Colonic mucosa (tissue), 4 donors: ENCODE results near the gene HGF. TPM values are rescaled to one million over a fixed set of nuclear protein-coding genes. Genes with fewer than 3 reads are reported as not detected.

Experiments
- DNase-seq: peaks from one replicate; pipeline ENCODE4 v3.0.0-alpha.2; 2020
- H3K27ac ChIP-seq: fragments of 200-600 bp; one replicate; pipeline ENCODE4 v1.8.0; 2021
- H3K27me3 ChIP-seq: fragments of 200-600 bp; one replicate; pipeline ENCODE4 v1.8.0; 2021
- H3K36me3 ChIP-seq: fragments of 200-600 bp; one replicate; pipeline ENCODE4 v1.8.0; 2021
- H3K4me1 ChIP-seq: fragments of 200-600 bp; one replicate; pipeline ENCODE4 v1.8.0; 2021; ENCODE audit warnings: mild to moderate bottlenecking
- H3K4me3 ChIP-seq: fragments of 200-600 bp; one replicate; pipeline ENCODE4 v1.8.0; 2021
- H3K9ac ChIP-seq, 2 donors: one replicate each; pipeline ENCODE4 v1.7.0; 2013; ENCODE audit warnings: control low read depth in 2 of 2, low read depth in 2 of 2, low read length in 2 of 2
- H3K9me3 ChIP-seq: fragments of 200-600 bp; one replicate; pipeline ENCODE4 v1.8.0; 2021
- intact Hi-C: fragments of 100-400 bp; cut with DNase I; formaldehyde crosslinking; loops from one replicate; pipeline ENCODE4 v1.14.1; 2022
- total RNA-seq, 2 donors: library from RNA; stranded (reverse); fragmentation: NEBNext Ultra II Directional in 1 of 2; extraction: Animal tissue kit (Norgen Biotek cat#: 25700) in 1 of 2; gene quantifications; one replicate each; pipeline ENCODE4 v1.2.1, GENCODE V29; 2021
- TF ChIP-seq, protein P1 (sequence below): fragments of 200-600 bp; IDR thresholded peaks from one replicate; pipeline ENCODE4 v1.8.0; 2022; ENCODE audit warnings: antibody characterized with exemption, mild to moderate bottlenecking
- donor health status: healthy.
- donor health status: DM: no; HTN: no; CAD: no.
- donor health status: DM: no; HTN: no; CAD: no.

The HGF gene
- total RNA-seq, 2 donors from 2014 or later, result 0.96 to 4.5 TPM

DNA sequence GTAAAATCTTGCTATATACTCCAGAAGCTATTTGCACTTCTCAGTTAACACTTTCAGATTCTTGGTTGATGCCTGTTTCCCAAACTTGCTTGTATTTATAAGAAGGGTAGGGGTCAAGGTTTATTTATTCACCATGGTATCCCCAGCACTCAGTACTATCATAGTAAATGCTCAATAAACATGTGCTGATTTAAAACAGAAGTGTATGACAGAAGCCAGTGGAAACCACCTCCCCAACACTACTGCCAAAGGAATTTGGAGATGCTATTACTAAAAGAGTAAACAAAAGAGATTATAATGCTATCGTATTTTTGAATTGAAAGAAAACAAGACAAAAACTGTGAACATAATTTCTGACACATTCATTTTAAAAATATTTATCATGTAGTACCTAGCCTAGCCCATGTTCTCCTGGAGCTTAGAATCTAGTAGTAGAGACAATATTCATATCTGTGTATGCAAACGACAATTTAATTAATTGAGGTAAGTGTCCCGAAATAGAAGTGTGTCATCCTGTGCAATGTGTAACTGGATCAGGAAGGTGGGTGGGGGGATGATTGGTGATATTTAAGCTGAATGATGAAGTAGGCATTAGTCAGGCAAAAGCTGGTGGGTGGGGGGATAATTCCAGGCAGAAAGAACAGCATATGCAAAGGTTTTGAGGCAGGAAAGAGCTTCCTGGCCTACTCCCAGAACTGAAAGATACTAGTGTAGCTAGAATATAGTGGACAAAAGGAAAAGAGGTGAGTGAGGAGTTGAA is 77.5 kb downstream of the HGF start:
- TF ChIP-seq, protein P1, sequence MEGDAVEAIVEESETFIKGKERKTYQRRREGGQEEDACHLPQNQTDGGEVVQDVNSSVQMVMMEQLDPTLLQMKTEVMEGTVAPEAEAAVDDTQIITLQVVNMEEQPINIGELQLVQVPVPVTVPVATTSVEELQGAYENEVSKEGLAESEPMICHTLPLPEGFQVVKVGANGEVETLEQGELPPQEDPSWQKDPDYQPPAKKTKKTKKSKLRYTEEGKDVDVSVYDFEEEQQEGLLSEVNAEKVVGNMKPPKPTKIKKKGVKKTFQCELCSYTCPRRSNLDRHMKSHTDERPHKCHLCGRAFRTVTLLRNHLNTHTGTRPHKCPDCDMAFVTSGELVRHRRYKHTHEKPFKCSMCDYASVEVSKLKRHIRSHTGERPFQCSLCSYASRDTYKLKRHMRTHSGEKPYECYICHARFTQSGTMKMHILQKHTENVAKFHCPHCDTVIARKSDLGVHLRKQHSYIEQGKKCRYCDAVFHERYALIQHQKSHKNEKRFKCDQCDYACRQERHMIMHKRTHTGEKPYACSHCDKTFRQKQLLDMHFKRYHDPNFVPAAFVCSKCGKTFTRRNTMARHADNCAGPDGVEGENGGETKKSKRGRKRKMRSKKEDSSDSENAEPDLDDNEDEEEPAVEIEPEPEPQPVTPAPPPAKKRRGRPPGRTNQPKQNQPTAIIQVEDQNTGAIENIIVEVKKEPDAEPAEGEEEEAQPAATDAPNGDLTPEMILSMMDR, result no peak
- intact Hi-C loops, result no loop called here
- DNase-seq, result no peak
- Histone ChIP-seq H3K36me3 (no peaks in the 10 kb centered on the region), H3K27ac (no peak overlapping the region), H3K4me3 (no peak overlapping the region), H3K27me3 (no peaks in the 10 kb centered on the region), H3K9me3 (no peaks in the 10 kb centered on the region), H3K4me1 (no peaks in the 10 kb centered on the region), H3K9ac (no peak overlapping the region)

GRCh38 chr7:81691199-81691821 is 78.5 kb downstream of the HGF start:
- Histone ChIP-seq H3K9ac (no peak overlapping the region), H3K4me3 (no peak overlapping the region), H3K9me3 (no peaks in the 10 kb centered on the region), H3K36me3 (no peaks in the 10 kb centered on the region), H3K27ac (no peak overlapping the region), H3K4me1 (no peaks in the 10 kb centered on the region), H3K27me3 (no peaks in the 10 kb centered on the region)
- TF ChIP-seq, protein P1, result no peak
- DNase-seq, result no peak
- intact Hi-C loops, result no loop called here

GRCh38 chr7:81690688-81691087 is 79.2 kb downstream of the HGF start:
- intact Hi-C loops, result no loop called here
- Histone ChIP-seq H3K36me3 (no peaks in the 10 kb centered on the region), H3K4me3 (no peak overlapping the region), H3K27ac (no peak overlapping the region), H3K4me1 (no peaks in the 10 kb centered on the region), H3K27me3 (no peaks in the 10 kb centered on the region), H3K9me3 (no peaks in the 10 kb centered on the region), H3K9ac (no peak overlapping the region)
- DNase-seq, result no peak
- TF ChIP-seq, protein P1, result no peak

DNA sequence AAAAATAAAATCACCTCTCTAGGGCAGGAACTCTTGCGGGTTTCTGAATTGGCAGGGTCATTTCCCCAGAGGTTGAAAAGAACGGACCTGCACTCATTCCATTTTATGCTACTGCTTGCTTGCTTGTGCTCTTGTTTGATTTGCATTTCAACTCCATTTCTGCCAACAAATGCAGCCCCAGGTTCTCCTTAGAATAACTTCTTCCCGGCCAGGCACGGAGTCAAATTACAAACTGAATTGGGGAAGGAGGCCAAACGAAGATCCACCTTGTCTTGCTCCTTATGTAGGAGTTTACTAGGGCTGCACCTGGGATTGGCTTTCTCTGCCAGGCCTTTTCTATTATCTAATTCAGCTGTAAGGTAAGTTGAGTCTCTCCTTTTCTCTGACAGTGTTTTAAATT is 79.6 kb downstream of the HGF start:
- intact Hi-C loops, result no loop called here
- no peak overlapping the region for H3K4me3 ChIP-seq
- H3K27me3 ChIP-seq, result no peaks in the 10 kb centered on the region
- H3K27ac ChIP-seq, result no peak overlapping the region
- TF ChIP-seq, protein P1, result no peak
- DNase-seq, result no peak
- H3K9ac ChIP-seq, result no peak overlapping the region
- H3K4me1 ChIP-seq, result no peaks in the 10 kb centered on the region
- no peaks in the 10 kb centered on the region for H3K36me3 ChIP-seq
- H3K9me3 ChIP-seq, result no peaks in the 10 kb centered on the region

- Histone ChIP-seq H3K4me3 (no peak overlapping the region), H3K27me3 (no peaks in the 10 kb centered on the region), H3K36me3 (no peaks in the 10 kb centered on the region), H3K4me1 (no peaks in the 10 kb centered on the region), H3K9me3 (no peaks in the 10 kb centered on the region), H3K9ac (no peak overlapping the region), H3K27ac (no peak overlapping the region)
- no peak for DNase-seq
- intact Hi-C loops, result no loop called here
- TF ChIP-seq, protein P1, result no peak
Observed at GRCh38 chr7:81688622-81689411, 81.0 kb downstream of the HGF start.
